GM21723 (cell line): Measurements from ENCODE around the gene FBXO5.

Experiments
- ATAC-seq: cut with Tn5 transposase; IDR thresholded peaks from one replicate; pipeline ENCODE4 v1.9.1; 2021; ENCODE audit warnings: mild to moderate bottlenecking, moderate library complexity; ENCODE audit not compliant: unreplicated experiment

FBXO5 gene

GRCh38 chr6:152952045-152952444 is 30.8 kb downstream of the FBXO5 start:
- no peak for ATAC-seq

GRCh38 chr6:152950240-152950639 is 32.6 kb downstream of the FBXO5 start:
- no peak for ATAC-seq

DNA sequence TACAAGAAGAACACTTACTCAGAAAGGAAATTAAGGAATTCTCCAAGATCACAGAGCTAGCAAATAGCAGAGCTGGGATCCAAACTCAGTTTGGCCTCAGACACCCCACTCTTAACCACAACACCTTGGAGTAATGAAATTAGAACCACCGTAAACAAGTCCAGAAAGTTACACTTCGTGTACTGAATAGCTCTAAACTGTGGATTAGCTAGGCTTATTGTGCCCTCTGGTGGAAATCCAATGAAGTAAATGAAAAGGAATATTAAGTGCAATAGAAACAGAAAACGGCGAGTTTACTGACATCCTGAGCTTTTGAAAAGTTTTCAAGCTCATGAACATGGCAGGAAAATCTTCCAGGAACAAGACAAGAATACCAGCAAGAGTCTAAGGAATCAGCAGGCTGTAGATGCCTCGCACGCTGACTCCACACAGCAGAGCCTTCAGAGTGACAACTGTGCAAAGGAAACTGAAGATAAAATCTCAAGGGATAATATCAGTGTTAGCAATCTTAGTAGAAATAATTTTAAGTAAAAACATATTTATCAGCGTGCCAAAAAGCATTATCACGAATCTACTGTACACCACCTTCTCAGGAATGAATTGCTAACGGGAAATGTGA is 34.6 kb downstream of the FBXO5 start:
- ATAC-seq, result peak; percentile 87

- ATAC-seq, result no peak
Measured at GRCh38 chr6:152946995-152947394, 35.8 kb downstream of the FBXO5 start.

GRCh38 chr6:152946484-152946883 is 36.4 kb downstream of the FBXO5 start:
- ATAC-seq, result no peak

DNA sequence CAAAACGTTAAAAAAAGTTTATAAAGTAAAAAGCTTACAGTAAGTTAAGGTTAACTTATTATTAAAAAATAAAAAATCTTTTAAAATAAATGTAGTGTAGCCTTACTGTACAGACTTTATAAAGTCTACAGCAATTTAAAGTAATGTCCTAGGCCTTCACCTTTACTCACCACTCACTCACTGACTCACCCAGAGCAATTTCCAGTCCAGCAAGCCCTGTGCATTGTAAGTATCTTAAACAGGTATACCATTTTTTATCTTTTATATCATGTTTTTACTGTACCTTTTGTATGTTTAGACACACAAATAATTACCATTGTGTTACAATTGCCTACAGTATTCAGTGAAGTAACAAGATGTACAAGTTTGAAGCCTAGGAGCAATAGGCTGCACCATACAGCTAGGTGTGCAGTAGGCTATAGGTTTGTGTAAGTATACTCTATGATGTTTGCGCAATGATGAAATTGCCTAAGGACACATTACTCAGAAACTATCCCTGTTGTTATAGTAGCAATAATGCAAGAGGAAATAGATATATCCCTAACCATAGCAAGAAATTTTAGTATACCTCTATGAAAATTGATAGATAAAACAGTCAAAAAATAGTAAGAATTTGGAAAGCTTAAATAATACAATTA is 39.5 kb downstream of the FBXO5 start:
- ATAC-seq, result no peak

DNA sequence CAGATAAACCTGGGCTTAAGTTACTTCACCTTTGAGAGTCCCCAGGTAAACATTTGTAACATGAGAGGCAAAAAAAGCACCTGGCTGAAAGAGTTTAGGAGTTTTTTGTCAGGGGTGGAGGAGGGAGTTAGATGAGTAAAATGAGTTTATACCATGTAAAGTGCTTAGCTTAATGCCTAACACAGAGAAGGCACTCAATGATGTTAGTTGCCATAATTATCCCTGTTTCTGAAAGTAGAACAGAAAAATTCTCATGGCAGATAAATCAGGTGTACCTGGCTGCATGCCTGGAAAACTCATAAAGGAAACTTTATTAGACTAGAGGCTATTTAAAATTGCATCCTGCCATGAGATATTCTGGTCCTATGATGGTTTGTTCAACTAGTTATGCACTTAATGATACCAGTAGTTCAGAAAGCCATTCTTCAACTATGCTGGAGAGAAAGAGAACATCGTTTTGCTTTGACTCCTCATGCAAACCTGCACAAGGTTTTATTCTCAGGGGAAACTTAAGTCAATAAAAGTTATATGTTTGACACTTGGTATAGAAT is 40.4 kb downstream of the FBXO5 start:
- no peak for ATAC-seq

DNA sequence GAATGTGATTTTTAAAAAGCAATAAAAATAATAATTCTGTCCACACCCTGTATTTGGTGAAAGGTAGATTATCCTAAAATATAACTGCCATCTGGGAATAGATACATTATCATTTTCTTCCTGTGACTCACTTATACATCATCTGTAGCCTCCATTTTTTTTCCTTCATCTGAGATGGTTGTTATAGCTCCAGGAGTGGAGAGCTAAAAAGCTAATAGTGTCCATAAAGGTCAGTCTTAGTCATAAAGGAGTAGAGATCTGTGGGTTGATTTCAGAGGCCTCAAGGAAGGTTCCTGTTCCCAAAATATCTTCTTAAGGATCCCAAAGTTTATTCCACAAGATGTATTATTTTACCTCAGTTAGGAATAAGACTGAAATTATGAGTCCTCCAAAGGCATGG is 41.1 kb downstream of the FBXO5 start:
- no peak for ATAC-seq

DNA sequence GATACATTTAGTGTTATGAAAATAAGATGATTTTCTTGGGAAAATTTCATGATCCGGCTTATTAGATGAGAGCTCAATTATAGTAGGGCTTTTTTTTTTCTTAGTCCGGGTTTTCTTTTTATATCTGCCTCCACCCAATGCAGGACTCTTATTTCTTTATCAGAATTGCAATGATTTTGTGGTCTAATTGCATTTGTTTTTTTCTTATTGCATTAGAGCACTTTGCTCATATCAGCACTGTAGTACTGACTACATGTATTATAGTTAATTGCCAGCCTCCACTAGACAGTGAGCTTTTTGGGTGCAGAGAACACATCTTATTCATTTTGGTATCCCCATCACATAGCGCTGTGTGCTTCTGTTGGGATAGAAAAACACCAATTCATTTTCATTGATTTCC is 50.0 kb downstream of the FBXO5 start:
- no peak for ATAC-seq

DNA sequence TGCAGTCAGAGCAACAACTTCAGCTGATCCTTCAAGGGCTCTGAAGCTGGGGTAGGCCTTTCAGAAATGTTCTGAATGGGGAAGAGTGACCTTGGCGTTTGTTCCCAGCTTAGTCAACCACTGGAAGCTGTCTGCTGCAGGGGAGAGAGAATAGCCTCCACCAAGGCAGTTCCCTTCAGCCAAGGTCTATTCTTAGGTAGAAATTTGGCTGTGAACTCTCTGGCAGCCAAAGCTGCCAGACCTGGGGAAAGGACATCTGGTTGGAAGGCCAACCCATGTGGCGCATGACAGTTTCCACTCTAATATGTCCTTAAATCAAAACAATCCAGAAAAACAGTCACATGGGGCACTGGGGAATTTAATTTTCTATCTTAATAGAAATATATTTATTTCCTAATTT is 60.1 kb downstream of the FBXO5 start:
- ATAC-seq, result no peak
